ENCODE measurements around the gene ZDHHC18.
"Not testable (repeated sequence)": the region's sequence is repeated elsewhere in the genome, so short reads cannot be mapped to it uniquely, and the experiment has no call there.

- TF ChIP-seq, protein P1, sequence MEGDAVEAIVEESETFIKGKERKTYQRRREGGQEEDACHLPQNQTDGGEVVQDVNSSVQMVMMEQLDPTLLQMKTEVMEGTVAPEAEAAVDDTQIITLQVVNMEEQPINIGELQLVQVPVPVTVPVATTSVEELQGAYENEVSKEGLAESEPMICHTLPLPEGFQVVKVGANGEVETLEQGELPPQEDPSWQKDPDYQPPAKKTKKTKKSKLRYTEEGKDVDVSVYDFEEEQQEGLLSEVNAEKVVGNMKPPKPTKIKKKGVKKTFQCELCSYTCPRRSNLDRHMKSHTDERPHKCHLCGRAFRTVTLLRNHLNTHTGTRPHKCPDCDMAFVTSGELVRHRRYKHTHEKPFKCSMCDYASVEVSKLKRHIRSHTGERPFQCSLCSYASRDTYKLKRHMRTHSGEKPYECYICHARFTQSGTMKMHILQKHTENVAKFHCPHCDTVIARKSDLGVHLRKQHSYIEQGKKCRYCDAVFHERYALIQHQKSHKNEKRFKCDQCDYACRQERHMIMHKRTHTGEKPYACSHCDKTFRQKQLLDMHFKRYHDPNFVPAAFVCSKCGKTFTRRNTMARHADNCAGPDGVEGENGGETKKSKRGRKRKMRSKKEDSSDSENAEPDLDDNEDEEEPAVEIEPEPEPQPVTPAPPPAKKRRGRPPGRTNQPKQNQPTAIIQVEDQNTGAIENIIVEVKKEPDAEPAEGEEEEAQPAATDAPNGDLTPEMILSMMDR (IDR thresholded peaks at IDR 0.05) = not testable (repeated sequence)
- not testable (repeated sequence) for TF ChIP-seq POLR2AphosphoS5, POLR2A (IDR thresholded peaks at IDR 0.05)
Observed at GRCh38 chr1:26803932-26804331, 22.6 kb upstream of the ZDHHC18 start.
